Smooth muscle cell (in vitro differentiated cells): ENCODE results near the gene CHD2. TPM values are rescaled to one million over a fixed set of nuclear protein-coding genes. Genes with fewer than 3 reads are reported as not detected.

Experiments used
- DNase-seq: peaks from one replicate; lab custom pipeline; 2025; ENCODE audit not compliant: unreplicated experiment; lab: John Stamatoyannopoulos, UW
- H2AFZ ChIP-seq: fragments of 200-600 bp; sonication (generic); 2 replicates; pipeline ENCODE4 v1.6.0; 2016; ENCODE audit warnings: antibody characterized with exemption, low read depth, mild to moderate bottlenecking
- H3F3A ChIP-seq: fragments of 200-600 bp; sonication (generic); 2 replicates; pipeline ENCODE4 v1.6.0; 2017; ENCODE audit warnings: antibody characterized with exemption, low read depth
- H3K27ac ChIP-seq: fragments of 200-600 bp; sonication (generic); 2 replicates; pipeline ENCODE4 v1.5.1; 2016; ENCODE audit warnings: low read depth, mild to moderate bottlenecking
- H3K27me3 ChIP-seq: fragments of 200-600 bp; sonication (generic); 2 replicates; pipeline ENCODE4 v1.6.1; 2016; ENCODE audit warnings: low read depth, mild to moderate bottlenecking
- H3K36me3 ChIP-seq: fragments of 200-600 bp; sonication (generic); 2 replicates; pipeline ENCODE4 v1.5.1; 2016; ENCODE audit warnings: low read depth
- H3K4me1 ChIP-seq: fragments of 200-600 bp; sonication (generic); 2 replicates; pipeline ENCODE4 v1.5.1; 2016; ENCODE audit warnings: low read depth
- H3K4me2 ChIP-seq: fragments of 200-600 bp; sonication (generic); 2 replicates; pipeline ENCODE4 v1.6.0; 2016; ENCODE audit warnings: mild to moderate bottlenecking
- H3K4me3 ChIP-seq: fragments of 200-600 bp; sonication (generic); 2 replicates; pipeline ENCODE4 v1.5.1; 2016; ENCODE audit warnings: mild to moderate bottlenecking
- H3K79me2 ChIP-seq: fragments of 200-600 bp; sonication (generic); 2 replicates; pipeline ENCODE4 v1.6.0; 2016; ENCODE audit warnings: low read depth, mild to moderate bottlenecking
- H3K9ac ChIP-seq: fragments of 200-600 bp; sonication (generic); 2 replicates; pipeline ENCODE4 v1.6.0; 2016; ENCODE audit warnings: low read depth
- H3K9me3 ChIP-seq: fragments of 200-600 bp; sonication (generic); replicated peaks from 2 replicates; pipeline ENCODE4 v1.5.1; 2016; ENCODE audit warnings: low read depth
- H4K20me1 ChIP-seq: fragments of 200-600 bp; sonication (generic); 2 replicates; pipeline ENCODE4 v1.6.0; 2016; ENCODE audit warnings: low read depth
- CTCF ChIP-seq: fragments of 200-600 bp; sonication (generic); IDR thresholded peaks from 2 replicates; pipeline ENCODE4 v1.5.1; 2017; ENCODE audit warnings: borderline replicate concordance, mild to moderate bottlenecking, antibody characterized with exemption; ENCODE audit not compliant: insufficient read depth, poor library complexity, severe bottlenecking
- WGBS: methylation state at CpG from one replicate; pipeline ENCODE4 v1.1.7; 2016; ENCODE audit warnings: low lambda C conversion rate; 5-methylcytosine and 5-hydroxymethylcytosine counted together
- microRNA counts: library from miRNA; unstranded; fragments of <30 nt; microRNA quantifications from one replicate; lab custom pipeline; 2016
- microRNA-seq: library from miRNA; unstranded; fragments of <30 nt; microRNA quantifications from one replicate; pipeline ENCODE4, GENCODE V29; 2016; ENCODE audit warnings: borderline number of aligned reads
- polyA plus RNA-seq: library from polyadenylated mRNA; unstranded; fragments of >200 nt; fragmentation: Nextera tagmentation; extraction: Ambion mirVana; gene quantifications from 2 replicates; pipeline ENCODE4 v1.2.1, GENCODE V29; 2016
- total RNA-seq: library from RNA; depleted of rRNA; stranded (reverse); fragments of >200 nt; gene quantifications from 2 replicates; pipeline ENCODE4 v1.2.3, GENCODE V29; 2014

The CHD2 gene
- total and polyA plus RNA-seq, 2 experiments from 2014 or later = 64.4 to 99.2 TPM

GRCh38 chr15:93076217-93076616 lies 176.1 kb downstream of the CHD2 start:
- no peaks in the 10 kb centered on the region for H3K79me2 ChIP-seq
- TF ChIP-seq CTCF = no peak
- no peaks in the 10 kb centered on the region for H4K20me1 ChIP-seq
- no peak overlapping the region for H3K4me3 ChIP-seq
- 87% methylated on average over 1 of the region's 1 CpG for WGBS
- no peaks in the 10 kb centered on the region for H3K36me3 ChIP-seq
- no peak overlapping the region for H3K9ac ChIP-seq
- no peaks in the 10 kb centered on the region for H3F3A ChIP-seq
- DNase-seq = no peak
- no peak overlapping the region for H3K4me2 ChIP-seq
- H3K27me3 ChIP-seq = peaks cover 77% of the 10 kb centered on the region
- no peak overlapping the region for H3K27ac ChIP-seq
- no peaks in the 10 kb centered on the region for H3K9me3 ChIP-seq
- peaks cover 31% of the 10 kb centered on the region for H3K4me1 ChIP-seq
- H2AFZ ChIP-seq = no peak overlapping the region

- H3F3A ChIP-seq = no peaks in the 10 kb centered on the region
- no peak overlapping the region for H2AFZ ChIP-seq
- DNase-seq = no peak
- no peak for TF ChIP-seq CTCF
- peaks cover 77% of the 10 kb centered on the region for H3K27me3 ChIP-seq
- no peak overlapping the region for H3K27ac ChIP-seq
- H3K9ac ChIP-seq = no peak overlapping the region
- H3K79me2 ChIP-seq = no peaks in the 10 kb centered on the region
- peaks cover 25% of the 10 kb centered on the region for H3K4me1 ChIP-seq
- no peak overlapping the region for H3K4me2 ChIP-seq
- H3K4me3 ChIP-seq = no peak overlapping the region
- 87% methylated on average over 5 of the region's 5 CpGs for WGBS
- no peaks in the 10 kb centered on the region for H4K20me1 ChIP-seq
- no peaks in the 10 kb centered on the region for H3K9me3 ChIP-seq
- no peaks in the 10 kb centered on the region for H3K36me3 ChIP-seq
Observed at GRCh38 chr15:93076875-93077274, 176.8 kb downstream of the CHD2 start.

MicroRNAs encoded within 50 kb of the gene (microRNA counts, 767-probe panel; counts per million panel counts)
- 183 counts per million for microRNA hsa-miR-3175 (lab: Ali Mortazavi, UCI)

Small RNA genes lying within 50 kb of the gene (microRNA-seq; reads per million reads assigned to microRNA genes)
- gene MIR3175 = not detected

Other genes starting within 250 kb of the CHD2 start
- gene FAM174B, start 244.5 kb upstream of the CHD2 start, total RNA-seq = 2.1 and 4.4 TPM in 2 replicates
- gene FAM174B, start 244.5 kb upstream of the CHD2 start, polyA plus RNA-seq = 2.0 and 4.6 TPM in 2 replicates
- 0.04 TPM in 1 of 2 replicates, not detected in the other for gene RGMA, start 188.9 kb downstream of the CHD2 start, total RNA-seq
- gene RGMA, start 188.9 kb downstream of the CHD2 start, polyA plus RNA-seq = 0.35 and 0.72 TPM in 2 replicates